ENCODE results near the gene SH3PXD2A.

- TF ChIP-seq CTCF (conservative IDR thresholded peaks at IDR 0.05 in 1 of 2, IDR thresholded peaks at IDR 0.05 in 1 of 2; ENCODE audit: extremely low read depth in 1 of 2, insufficient read depth in 1 of 2, low read depth in 1 of 2, low read length in 2 of 2) (no peak), EZH2 (IDR thresholded peaks at IDR 0.05; ENCODE audit: borderline replicate concordance, low read length) (no peak)
Measured at GRCh38 chr10:103871006-103871405, 15.6 kb upstream of the SH3PXD2A start.

Data from mammary epithelial cell (primary cell).